CD4-positive, alpha-beta T cell treated with Interleukin-21 for 1 hour (primary cell): ENCODE results near the gene CBLC.

Source experiments
- DNase-seq: peaks from one replicate; pipeline ENCODE4 v3.0.0-alpha.2; 2020

Gene CBLC

DNA sequence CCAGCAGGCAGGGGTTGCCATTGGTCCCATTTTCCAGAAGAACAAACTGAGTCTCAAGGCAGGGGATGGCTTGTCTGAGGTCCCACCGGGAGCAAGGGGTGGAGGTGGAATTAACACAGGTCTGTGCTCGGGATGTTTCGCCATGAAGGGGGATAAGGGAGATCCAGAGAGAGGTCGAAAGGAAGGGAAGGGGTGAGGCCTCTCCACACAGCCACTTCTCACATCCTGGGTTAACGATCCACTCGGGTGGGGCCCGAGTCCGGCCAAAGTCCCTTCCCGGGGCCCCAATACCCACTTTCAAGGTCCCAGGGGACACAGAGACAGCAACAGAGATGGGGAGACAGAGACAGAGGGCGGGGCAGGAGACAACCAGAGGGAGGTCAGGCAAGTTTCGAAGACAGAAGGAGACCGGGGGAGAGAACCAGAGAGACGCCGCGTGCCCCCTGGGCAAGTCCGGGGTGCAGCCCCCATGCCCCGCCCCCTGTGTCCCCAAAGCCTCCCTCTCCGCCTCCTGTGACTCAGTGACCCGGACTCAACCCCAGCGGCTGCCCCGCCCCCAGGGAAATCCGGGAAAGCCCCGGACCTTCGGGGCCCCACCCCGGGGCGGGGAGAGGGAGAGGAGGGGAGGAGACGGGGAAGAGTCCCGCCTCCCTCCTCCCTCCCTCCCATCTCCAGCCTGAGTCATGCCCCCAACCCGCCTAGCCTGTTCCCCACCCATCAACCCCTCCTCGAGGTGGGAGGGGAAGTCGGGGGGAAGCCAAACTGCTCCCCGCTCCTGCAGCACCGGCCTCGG lies 30.5 kb upstream of the CBLC start:
- DNase-seq = peak; percentile 97

DNA sequence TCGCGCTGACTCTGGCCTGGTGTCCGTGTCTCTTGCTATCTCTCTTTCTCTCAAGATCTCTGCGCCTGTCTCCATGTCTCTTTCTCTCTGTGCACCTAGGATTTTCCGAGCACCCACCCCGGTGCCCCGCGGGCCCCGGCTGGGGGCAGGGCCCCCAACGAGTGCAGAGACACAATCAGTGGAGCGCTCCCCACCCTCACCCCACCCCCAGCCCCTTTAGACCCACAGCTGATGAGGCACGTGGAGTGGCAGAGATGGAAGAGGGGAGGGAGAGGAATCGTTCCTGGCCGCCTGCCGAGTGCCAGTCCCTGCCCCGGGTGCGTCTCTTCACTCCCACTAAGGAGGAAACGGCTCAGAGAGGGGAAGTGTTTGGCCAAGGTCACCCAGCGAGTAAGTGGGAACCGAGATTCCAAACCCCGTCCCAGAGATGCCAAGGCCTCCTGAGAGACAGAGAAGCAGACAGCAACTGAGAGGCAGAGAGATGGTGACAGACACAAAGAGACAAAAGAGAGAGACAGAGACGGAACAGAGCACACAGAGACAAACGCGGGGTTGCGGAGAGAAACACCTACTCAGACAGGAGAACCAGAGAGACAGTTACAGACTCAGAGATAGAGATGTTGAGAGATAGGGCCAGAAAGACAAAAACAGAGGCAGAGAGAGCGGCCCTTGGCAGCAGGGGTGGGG lies 29.8 kb upstream of the CBLC start:
- no peak for DNase-seq

GRCh38 chr19:44748426-44749254 lies 29.1 kb upstream of the CBLC start, which contains the start of gene BCL3:
Gene BCL3 (plus strand): TSS chr19:44748708. CDS start chr19:44748791, 83 bp downstream.
- DNase-seq = peak; percentile 93

DNA sequence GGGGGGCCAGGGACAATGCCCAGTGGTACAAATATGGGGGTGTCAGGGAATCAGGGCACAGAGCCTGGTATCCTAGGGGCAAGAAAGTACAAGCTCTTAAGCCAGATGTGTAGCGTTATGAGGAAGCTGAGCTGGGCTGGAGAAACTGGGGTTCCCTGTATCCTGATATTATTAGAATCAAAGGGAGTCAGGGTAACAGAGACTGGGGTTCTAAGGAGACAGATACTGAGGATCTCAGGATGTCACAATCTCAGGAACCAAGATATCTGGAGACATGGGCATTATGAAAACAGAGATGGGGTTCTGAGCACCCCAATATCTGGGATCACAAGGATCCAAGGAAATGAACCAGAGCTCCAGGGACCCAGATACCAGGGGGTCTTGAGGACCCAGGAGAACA lies 28.4 kb upstream of the CBLC start:
- DNase-seq = no peak

DNA sequence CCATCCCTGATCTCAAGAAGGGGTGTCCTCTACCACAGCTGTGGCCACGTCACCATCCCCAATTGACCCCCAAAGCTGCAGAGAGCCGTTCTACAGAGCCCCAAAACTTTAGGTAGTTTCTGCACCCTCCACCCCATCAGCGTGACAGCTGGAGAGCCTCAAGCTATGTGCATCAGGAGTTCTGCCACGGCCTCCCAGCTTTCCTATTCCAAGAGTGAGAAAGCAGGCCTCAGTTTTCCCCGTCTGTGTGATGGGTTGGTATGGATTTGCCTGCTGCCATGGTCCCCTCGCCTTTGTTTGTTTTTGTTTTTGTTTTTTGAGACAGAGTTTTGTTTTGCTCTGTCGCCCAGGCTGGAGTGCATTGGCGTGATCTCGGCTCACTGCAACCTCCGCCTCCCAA lies 27.7 kb upstream of the CBLC start:
- DNase-seq = no peak

DNA sequence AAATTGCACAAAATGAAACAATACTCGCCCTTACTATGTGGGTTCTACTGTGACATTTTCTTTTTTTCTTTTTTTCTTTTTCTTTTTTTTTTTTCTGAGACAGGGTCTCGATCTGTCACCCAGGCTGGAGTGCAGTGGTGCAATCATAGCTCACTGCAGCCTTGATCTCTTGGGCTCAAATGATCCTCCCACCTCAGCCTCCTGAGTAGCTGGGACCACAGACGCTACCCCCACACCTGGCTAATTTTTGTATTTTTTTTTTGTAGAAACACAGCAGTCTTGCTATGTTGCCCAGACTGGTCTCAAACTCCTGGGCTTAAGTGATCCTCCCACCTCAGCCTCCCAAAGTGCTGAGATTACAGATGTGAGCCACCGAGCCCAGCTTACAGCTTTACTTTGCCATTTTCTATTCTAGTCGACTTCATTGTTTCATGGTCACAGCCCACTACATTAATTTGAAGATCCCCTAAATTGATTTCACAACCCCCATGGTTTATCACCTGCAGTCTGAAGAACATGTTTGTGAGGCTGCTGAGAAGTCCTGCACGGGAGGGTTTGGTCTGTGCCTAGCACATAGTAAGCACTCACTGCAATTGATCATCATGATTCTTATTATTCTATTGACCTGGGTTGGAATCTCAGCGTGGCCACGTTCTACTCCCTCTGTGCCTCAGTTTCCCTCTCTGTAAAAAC lies 25.4 kb upstream of the CBLC start:
- no peak for DNase-seq

DNA sequence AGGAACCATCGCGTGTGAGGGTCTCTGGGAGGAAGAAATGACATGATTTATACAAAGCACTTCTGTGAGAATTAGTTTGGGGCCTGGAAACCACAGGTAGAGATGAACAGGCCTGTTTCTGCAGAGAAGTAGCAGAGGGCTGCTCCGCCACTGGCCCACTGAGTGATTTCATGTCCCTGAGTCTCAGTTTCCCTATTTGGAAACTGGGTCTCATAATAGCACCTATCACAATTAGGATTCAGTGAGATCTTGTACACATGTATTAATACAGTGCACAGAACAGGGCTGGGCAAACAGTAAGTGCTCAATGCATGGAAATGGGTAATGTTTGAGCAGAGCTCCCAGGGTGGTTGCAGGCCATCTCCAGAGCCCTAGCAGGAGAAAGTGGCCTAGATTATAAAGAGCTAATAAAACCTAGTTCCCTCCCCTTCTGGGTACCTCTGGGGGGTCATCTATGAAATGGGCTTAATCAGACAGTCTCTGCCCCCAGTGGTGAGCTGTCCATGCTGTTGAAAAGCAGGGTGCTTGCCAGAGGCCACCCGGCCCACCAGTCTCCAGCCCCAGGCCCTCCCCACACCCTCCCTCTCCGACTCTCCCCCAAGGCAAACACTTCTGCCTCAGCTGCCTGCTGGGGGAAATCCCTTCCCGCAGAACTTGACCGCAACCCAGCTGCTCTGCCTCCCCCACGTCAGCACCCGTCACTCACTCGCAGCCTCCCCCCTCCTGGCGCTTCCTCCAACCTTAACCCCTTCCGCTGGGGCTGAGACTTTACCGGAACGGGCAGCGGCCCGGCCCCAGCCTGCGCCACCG lies 24.7 kb upstream of the CBLC start:
- peak; percentile 98 for DNase-seq

GRCh38 chr19:44753626-44753931 lies 24.1 kb upstream of the CBLC start:
- no peak for DNase-seq

GRCh38 chr19:44753932-44754749 lies 23.5 kb upstream of the CBLC start:
- DNase-seq = peak; percentile 95

DNA sequence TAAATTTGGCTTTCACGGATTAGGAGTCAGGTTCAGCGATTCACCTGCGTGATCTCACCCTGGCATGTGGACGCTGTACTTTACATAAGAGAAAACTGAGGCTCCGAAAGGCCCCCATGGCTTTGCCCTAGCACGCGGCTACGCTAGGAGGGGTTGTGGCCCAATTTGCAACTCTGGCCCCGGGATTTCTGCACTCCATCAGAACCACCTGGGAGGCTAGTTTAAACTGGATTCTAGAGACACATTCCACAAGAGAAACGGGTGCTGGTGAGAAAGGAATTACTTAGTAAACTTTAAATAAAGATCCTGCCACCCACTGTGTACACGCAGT lies 23.0 kb upstream of the CBLC start:
- DNase-seq = no peak

GRCh38 chr19:44755219-44755618 lies 22.5 kb upstream of the CBLC start:
- DNase-seq = no peak

DNA sequence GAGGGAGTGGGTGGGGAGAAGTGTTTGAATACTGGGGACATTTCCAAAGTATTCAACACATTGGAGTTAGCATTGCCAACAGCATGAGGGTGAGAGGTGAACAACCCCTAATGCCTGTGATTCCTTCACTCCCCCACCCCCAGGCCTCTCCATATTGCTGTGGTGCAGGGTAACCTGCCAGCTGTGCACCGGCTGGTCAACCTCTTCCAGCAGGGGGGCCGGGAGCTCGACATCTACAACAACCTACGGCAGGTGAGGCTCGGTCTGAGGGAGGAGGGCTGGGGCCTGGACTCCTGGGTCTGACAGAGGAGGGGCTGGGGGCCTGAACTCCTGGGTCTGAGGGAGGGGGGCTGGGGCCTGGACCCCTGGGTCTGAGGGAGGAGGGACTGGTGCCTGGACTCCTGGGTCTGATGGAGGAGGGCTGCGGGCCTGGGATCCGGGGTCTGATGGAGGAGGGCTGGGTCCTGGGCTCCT lies 21.6 kb upstream of the CBLC start:
- DNase-seq = no peak

GRCh38 chr19:44757057-44757734 lies 20.5 kb upstream of the CBLC start:
- DNase-seq = no peak

DNA sequence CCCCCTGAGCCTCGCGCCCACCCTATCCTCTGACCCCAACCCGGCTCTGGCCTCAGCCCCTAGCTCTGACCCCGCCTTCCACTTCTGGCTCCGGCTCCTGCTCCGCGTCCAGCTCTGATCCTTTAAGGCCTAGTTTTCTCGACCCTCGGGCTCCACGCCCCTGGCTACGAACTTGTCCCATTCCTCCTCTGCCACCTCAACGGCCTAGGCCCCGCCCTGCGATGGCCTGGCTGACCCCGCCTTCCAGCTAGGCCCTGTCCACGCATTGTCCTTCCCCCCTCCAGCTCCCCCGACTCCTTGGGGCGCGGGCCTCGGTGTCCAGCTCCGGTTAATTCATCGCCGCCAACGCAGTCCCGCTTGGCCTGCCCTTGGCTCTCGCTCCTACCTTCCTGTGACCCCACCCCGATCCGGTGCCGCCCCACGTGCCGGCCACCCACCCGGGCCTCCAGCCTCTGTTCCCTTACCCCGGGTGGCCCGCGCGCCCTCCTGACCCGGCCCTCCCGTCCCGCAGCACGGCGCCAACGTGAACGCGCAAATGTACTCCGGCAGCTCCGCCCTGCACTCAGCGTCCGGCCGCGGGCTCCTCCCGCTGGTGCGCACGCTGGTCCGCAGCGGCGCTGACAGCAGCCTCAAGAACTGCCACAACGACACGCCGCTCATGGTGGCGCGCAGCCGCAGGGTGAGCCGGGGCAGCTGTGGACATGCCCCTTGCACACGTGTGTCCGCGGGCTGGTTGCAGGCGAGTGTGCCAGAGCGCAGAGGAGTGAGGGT lies 19.8 kb upstream of the CBLC start:
- DNase-seq = no peak

- no peak for DNase-seq
Observed at GRCh38 chr19:44758596-44758995, 19.1 kb upstream of the CBLC start.

DNA sequence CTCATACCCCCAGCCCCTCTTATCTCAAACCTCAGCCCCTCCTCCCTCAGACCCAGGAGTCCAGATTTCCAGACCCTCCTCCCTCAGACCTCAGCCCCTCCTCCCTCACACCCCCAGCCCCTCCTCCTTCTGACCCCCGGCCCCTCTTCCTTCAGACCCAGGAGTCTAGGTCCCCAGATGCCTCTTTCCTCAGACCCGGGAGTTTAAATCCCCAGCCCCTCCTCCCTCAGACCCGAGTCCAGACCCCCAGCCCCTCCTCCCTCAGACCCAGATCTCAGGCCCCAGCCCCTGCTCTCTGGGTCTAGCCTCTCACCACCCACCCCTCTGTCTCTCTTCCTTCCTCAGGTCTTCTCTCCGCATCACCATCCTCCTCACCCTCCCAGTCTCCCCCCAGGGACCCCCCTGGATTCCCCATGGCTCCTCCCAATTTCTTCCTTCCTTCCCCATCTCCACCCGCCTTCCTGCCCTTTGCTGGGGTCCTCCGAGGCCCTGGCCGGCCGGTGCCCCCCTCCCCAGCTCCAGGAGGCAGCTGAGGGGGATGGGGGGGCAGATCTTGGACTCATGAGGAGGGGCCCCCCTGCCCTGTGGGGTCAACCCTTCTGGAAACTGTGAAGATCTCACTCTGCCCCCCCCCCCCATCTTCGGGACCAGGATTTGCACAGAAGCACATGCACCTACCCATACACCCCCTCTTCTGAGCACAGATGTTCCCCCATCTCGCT lies 18.4 kb upstream of the CBLC start:
- DNase-seq = no peak

DNA sequence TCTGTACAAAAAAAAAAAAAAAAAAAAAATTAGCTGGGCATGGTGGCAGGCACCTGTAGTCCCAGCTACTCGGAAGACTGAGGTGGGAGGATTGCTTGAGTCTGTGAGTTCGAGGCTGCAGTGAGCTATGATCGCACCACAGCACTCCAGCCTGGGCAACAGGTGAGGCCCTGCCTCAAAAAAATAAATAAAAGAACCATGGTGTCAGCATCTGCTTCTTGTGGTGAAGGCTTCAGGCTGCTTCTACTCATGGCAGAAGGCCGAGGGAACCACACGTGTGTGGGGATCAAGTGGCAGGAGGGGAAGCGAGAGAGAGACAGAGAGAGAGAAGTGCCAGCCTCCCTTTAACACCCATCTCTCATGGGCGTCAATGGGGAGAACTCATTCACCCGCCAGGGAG lies 15.7 kb upstream of the CBLC start:
- no peak for DNase-seq

- no peak for DNase-seq
Observed at GRCh38 chr19:44765033-44765948, 12.4 kb upstream of the CBLC start.
